HG03521 (cell line): Measurements from ENCODE around the gene SLC26A3.
"Not testable (repeated sequence)": the region's sequence is repeated elsewhere in the genome, so short reads cannot be mapped to it uniquely, and the experiment has no call there.

Experiments
- ATAC-seq: cut with Tn5 transposase; IDR thresholded peaks from one replicate; pipeline ENCODE4 v1.9.1; 2021; ENCODE audit warnings: mild to moderate bottlenecking, moderate library complexity; ENCODE audit not compliant: unreplicated experiment

SLC26A3 gene

GRCh38 chr7:107803009-107803610, at the start of gene SLC26A3:
TSS of gene SLC26A3 (minus strand) at chr7:107803223. CDS start at chr7:107794509, 8,714 bp downstream.
- no peak for ATAC-seq

- no peak for ATAC-seq
Observed at GRCh38 chr7:107850643-107851042, 47.6 kb upstream of the SLC26A3 start.

GRCh38 chr7:107850216-107850615, 47.2 kb upstream of the SLC26A3 start:
- ATAC-seq: no peak

GRCh38 chr7:107848211-107848610, 45.2 kb upstream of the SLC26A3 start:
- not testable (repeated sequence) for ATAC-seq

- ATAC-seq: not testable (repeated sequence)
Observed at GRCh38 chr7:107847836-107848175, 44.8 kb upstream of the SLC26A3 start.

GRCh38 chr7:107847168-107847835, 44.3 kb upstream of the SLC26A3 start:
- ATAC-seq: no peak

- no peak for ATAC-seq
Observed at GRCh38 chr7:107846324-107846723, 43.3 kb upstream of the SLC26A3 start.

- ATAC-seq: no peak
Observed at GRCh38 chr7:107843184-107843583, 40.2 kb upstream of the SLC26A3 start.

GRCh38 chr7:107842213-107842612, 39.2 kb upstream of the SLC26A3 start:
- no peak for ATAC-seq

- no peak for ATAC-seq
Observed at GRCh38 chr7:107838816-107839565, 36.0 kb upstream of the SLC26A3 start.

GRCh38 chr7:107838024-107838601, 35.1 kb upstream of the SLC26A3 start:
- ATAC-seq: no peak

- ATAC-seq: no peak
Observed at GRCh38 chr7:107837145-107837512, 34.1 kb upstream of the SLC26A3 start.

GRCh38 chr7:107836237-107837144, 33.5 kb upstream of the SLC26A3 start:
- ATAC-seq: no peak

GRCh38 chr7:107834401-107834800, 31.4 kb upstream of the SLC26A3 start:
- ATAC-seq: no peak

GRCh38 chr7:107833684-107834106, 30.7 kb upstream of the SLC26A3 start:
- no peak for ATAC-seq

- no peak for ATAC-seq
Observed at GRCh38 chr7:107830420-107830819, 27.4 kb upstream of the SLC26A3 start.

- no peak for ATAC-seq
Observed at GRCh38 chr7:107828540-107828939, 25.5 kb upstream of the SLC26A3 start.

- no peak for ATAC-seq
Observed at GRCh38 chr7:107827501-107827900, 24.5 kb upstream of the SLC26A3 start.

- ATAC-seq: no peak
Observed at GRCh38 chr7:107826451-107826850, 23.4 kb upstream of the SLC26A3 start.

GRCh38 chr7:107824858-107825257, 21.8 kb upstream of the SLC26A3 start:
- no peak for ATAC-seq

GRCh38 chr7:107818622-107819021, 15.6 kb upstream of the SLC26A3 start:
- ATAC-seq: no peak
